Measurements from ENCODE around the gene ABAT.

Gene ABAT

DNA sequence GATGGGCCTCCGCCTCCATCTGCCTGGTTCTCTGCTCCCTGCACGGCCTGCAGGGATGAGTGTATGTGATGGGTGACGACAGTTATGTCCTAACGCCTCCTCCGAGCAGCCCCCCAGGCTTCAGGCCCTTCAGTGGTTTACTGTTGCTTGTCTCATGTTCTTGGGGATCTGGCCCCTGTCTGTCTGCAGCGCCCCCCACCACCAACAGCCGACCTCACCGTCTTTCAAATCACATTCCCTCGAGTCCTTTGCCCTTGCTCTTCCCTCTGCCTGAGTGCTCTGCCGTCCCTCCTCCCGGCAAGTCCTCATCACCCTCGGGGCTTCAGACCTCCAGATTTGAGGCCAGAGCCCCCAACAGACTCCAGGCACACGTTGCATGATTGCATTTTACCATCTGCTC, 34.7 kb upstream of the ABAT start:
- POLR2A ChIA-PET: interaction anchor here (1.4 kb wide), 1 partner anchor 10 kb away, joined by 3 read pairs; no protein-coding TSS in a partner anchor
- TF ChIP-seq ZNF384 (IDR thresholded peaks at IDR 0.05) (no peak), BHLHE40 (IDR thresholded peaks at IDR 0.05; ENCODE audit: borderline replicate concordance) (no peak), ELF4 (IDR thresholded peaks at IDR 0.05) (no peak), LEF1 (IDR thresholded peaks at IDR 0.05; ENCODE audit: borderline replicate concordance) (no peak), FOXK2 (IDR thresholded peaks at IDR 0.05) (no peak), NFRKB (IDR thresholded peaks at IDR 0.05) (no peak), HDGF (IDR thresholded peaks at IDR 0.05; ENCODE audit: borderline replicate concordance) (no peak), FOXA1 (IDR thresholded peaks at IDR 0.05) (no peak), SP1 (IDR thresholded peaks at IDR 0.05) (no peak)
- TF ChIP-seq, protein P1, sequence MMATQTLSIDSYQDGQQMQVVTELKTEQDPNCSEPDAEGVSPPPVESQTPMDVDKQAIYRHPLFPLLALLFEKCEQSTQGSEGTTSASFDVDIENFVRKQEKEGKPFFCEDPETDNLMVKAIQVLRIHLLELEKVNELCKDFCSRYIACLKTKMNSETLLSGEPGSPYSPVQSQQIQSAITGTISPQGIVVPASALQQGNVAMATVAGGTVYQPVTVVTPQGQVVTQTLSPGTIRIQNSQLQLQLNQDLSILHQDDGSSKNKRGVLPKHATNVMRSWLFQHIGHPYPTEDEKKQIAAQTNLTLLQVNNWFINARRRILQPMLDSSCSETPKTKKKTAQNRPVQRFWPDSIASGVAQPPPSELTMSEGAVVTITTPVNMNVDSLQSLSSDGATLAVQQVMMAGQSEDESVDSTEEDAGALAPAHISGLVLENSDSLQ (IDR thresholded peaks at IDR 0.05): no peak
- DNase-seq (ENCODE audit: extremely low spot score): no peak
- CTCF ChIA-PET: no interaction called here

DNA sequence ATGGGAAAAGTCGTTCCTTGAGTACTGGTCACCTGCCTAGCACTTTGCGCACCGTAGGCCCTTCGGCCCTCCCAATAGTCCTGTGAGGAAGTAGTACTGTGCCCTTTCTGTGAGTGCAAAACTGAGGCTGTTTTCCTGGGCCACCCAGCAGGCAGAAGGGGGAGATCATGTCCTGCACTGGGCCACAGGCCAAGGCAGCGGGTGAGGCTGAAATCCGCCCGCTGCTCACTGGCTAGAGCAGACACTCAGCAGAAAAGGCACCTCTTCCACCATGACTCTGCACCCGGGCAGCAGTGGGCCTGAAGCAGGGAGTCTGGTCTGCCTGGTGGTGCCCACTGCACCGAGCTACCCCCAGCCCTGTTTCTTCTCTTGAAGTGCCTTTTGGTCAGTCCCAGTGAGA, 32.7 kb upstream of the ABAT start:
- TF ChIP-seq ZNF384 (IDR thresholded peaks at IDR 0.05) (no peak), SP1 (IDR thresholded peaks at IDR 0.05) (no peak), BHLHE40 (IDR thresholded peaks at IDR 0.05; ENCODE audit: borderline replicate concordance) (no peak), FOXA1 (IDR thresholded peaks at IDR 0.05) (no peak), LEF1 (IDR thresholded peaks at IDR 0.05; ENCODE audit: borderline replicate concordance) (no peak), HDGF (IDR thresholded peaks at IDR 0.05; ENCODE audit: borderline replicate concordance) (no peak), NFRKB (IDR thresholded peaks at IDR 0.05) (no peak), FOXM1 (IDR thresholded peaks at IDR 0.05; ENCODE audit: borderline replicate concordance) (no peak), ARNT (IDR thresholded peaks at IDR 0.05) (no peak), FOXK2 (IDR thresholded peaks at IDR 0.05) (no peak), L3MBTL2 (conservative IDR thresholded peaks at IDR 0.05) (no peak), SUZ12 (IDR thresholded peaks at IDR 0.05) (no peak), ELF4 (IDR thresholded peaks at IDR 0.05) (no peak), CTBP1 (IDR thresholded peaks at IDR 0.05; ENCODE audit: borderline replicate concordance) (no peak), TARDBP (IDR thresholded peaks at IDR 0.05) (no peak)
- TF ChIP-seq, protein P1 (IDR thresholded peaks at IDR 0.05): no peak
- CTCF ChIA-PET: no interaction called here
- POLR2A ChIA-PET: no interaction called here
- DNase-seq (ENCODE audit: extremely low spot score): no peak

DNA sequence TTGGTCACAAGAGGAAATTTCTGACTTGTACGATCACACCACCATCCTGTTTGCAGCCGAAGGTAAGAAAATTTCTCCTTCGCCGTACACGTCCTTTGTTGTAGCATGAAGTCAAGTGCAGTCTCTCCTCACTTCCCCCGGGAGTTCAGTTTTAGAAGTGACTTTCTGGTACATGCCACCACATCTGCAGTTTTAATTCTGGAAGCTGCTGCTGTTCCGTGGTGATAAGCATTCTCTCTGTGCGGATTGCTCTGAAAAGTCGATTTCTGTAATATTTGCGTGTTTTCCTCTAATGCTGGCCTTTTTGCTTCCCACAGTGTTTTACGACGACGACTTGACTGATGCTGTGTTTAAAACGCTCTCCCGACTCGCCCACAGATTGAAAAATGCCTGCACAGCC, 32.3 kb upstream of the ABAT start:
- DNase-seq (ENCODE audit: extremely low spot score): no peak
- ChIA-PET CTCF (no interaction called here), POLR2A (no interaction called here)
- no peak for TF ChIP-seq HDGF (IDR thresholded peaks at IDR 0.05; ENCODE audit: borderline replicate concordance)
- TF ChIP-seq, protein P1 (IDR thresholded peaks at IDR 0.05): no peak
- no peak for TF ChIP-seq ELF4 (IDR thresholded peaks at IDR 0.05)
- TF ChIP-seq NFRKB (IDR thresholded peaks at IDR 0.05): no peak
- no peak for TF ChIP-seq ZNF384 (IDR thresholded peaks at IDR 0.05)
- TF ChIP-seq FOXA1 (IDR thresholded peaks at IDR 0.05): no peak
- no peak for TF ChIP-seq BHLHE40 (IDR thresholded peaks at IDR 0.05; ENCODE audit: borderline replicate concordance)

DNA sequence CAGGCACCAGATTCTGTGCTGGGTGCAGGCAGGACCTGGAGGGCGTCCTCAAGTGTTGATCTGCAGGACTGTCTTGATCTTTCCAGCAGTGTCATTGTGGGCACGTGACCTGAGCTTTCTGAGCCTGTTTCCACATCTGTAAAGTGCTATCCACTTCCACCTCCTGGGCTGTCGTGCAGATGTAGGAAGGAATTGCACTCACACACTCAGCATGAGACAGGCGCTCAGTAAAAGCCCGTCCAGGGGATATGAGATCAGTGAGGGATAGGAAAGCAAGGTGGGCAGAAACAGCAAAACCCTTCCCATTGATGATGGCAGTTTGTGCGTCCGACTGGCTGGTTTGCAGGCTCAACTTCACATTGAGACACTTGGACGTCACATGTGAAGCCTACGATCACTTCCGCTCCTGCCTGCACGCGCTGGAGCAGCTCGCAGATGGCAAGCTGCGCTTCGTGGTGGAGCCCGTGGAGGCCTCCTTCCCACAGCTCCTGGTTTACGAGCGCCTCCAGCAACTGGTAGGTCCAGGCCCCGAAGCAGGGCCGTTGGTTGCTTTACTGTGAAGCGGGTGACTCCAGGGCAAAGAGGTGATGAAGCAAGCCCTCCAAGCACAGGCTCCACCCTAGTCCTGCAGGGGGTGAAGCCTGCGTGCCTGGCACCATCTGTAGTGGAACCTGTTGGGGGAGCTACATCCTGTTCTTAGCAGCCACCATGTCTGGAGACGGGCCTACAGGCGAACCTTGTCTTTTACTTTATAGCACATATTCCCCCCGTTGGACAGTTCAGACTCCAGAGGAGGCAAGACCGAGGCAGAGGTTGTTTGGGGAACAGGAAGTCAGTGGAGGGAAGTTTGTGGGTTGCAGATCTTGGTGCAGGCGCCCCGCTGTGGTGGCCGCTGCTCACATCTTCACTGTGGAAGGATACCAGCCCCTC, 29.9 kb upstream of the ABAT start:
- TF ChIP-seq FOXK2 (IDR thresholded peaks at IDR 0.05) (no peak), ELF4 (IDR thresholded peaks at IDR 0.05) (no peak), FOXA1 (IDR thresholded peaks at IDR 0.05) (no peak), SUZ12 (IDR thresholded peaks at IDR 0.05) (no peak), SP1 (IDR thresholded peaks at IDR 0.05) (no peak), FOXM1 (IDR thresholded peaks at IDR 0.05; ENCODE audit: borderline replicate concordance) (no peak), CTBP1 (IDR thresholded peaks at IDR 0.05; ENCODE audit: borderline replicate concordance) (no peak), HDGF (IDR thresholded peaks at IDR 0.05; ENCODE audit: borderline replicate concordance) (no peak), TARDBP (IDR thresholded peaks at IDR 0.05) (no peak), NFRKB (IDR thresholded peaks at IDR 0.05) (no peak), LEF1 (IDR thresholded peaks at IDR 0.05; ENCODE audit: borderline replicate concordance) (no peak), ARNT (IDR thresholded peaks at IDR 0.05) (no peak), L3MBTL2 (conservative IDR thresholded peaks at IDR 0.05) (no peak), ZNF384 (IDR thresholded peaks at IDR 0.05) (no peak), BHLHE40 (IDR thresholded peaks at IDR 0.05; ENCODE audit: borderline replicate concordance) (no peak)
- TF ChIP-seq, protein P1 (IDR thresholded peaks at IDR 0.05): no peak
- CTCF ChIA-PET: no interaction called here
- POLR2A ChIA-PET: no interaction called here
- no peak for DNase-seq (ENCODE audit: extremely low spot score)

DNA sequence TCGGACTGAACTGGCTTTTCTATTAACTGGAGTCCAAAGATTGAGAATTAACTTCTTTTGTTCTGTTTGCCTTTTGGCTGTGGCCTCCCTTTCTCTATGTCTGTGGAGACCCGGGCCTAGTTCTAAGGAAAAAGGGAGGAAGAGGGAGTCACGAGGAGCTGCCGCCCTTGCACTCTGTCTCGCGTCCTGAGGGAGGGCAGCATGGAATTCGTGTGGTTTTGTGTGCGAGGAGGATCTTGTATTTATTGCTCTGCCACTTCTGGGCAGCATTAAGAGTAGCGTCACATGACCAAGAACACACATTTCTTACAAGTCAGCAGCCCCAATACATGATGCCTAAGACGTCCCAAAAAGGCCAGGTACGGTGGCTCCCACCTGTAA, 29.3 kb upstream of the ABAT start:
- POLR2A ChIA-PET: no interaction called here
- no peak for DNase-seq (ENCODE audit: extremely low spot score)
- CTCF ChIA-PET: no interaction called here
- TF ChIP-seq ZNF384 (IDR thresholded peaks at IDR 0.05) (no peak), TARDBP (IDR thresholded peaks at IDR 0.05) (no peak), FOXM1 (IDR thresholded peaks at IDR 0.05; ENCODE audit: borderline replicate concordance) (no peak), HDGF (IDR thresholded peaks at IDR 0.05; ENCODE audit: borderline replicate concordance) (no peak), FOXA1 (IDR thresholded peaks at IDR 0.05) (no peak), LEF1 (IDR thresholded peaks at IDR 0.05; ENCODE audit: borderline replicate concordance) (no peak)
- TF ChIP-seq, protein P1 (IDR thresholded peaks at IDR 0.05): no peak

Data from HEK293T (cell line).